SK-N-SH treated with all-trans-retinoic acid at 6 μM for 48 hours (cell line): ENCODE data around the gene SLC34A2.
"Not testable (repeated sequence)": the region's sequence is repeated elsewhere in the genome, so short reads cannot be mapped to it uniquely, and the experiment has no call there.

ENCODE experiments used
- ATAC-seq: fragments of 200-7000 bp; cut with Tn5 transposase; 3 replicates; pipeline ENCODE4 v1.9.1; 2020; ENCODE audit warnings: mild to moderate bottlenecking, moderate library complexity
- BACH2 ChIP-seq: fragments of 250-450 bp; sonication (Bioruptor Pico); IDR thresholded peaks from 2 replicates; pipeline ENCODE4 v1.9.0; 2021; ENCODE audit warnings: mild to moderate bottlenecking, borderline replicate concordance
- CSDC2 ChIP-seq: fragments of 250-450 bp; sonication (Bioruptor Pico); IDR thresholded peaks from 2 replicates; pipeline ENCODE4 v1.5.0; 2020; ENCODE audit warnings: mild to moderate bottlenecking, moderate library complexity
- ESRRG ChIP-seq: fragments of 250-450 bp; sonication (Bioruptor Pico); IDR thresholded peaks from 2 replicates; pipeline ENCODE4 v1.6.1; 2021; ENCODE audit warnings: mild to moderate bottlenecking
- GLIS3 ChIP-seq: fragments of 250-450 bp; sonication (Bioruptor Pico); IDR thresholded peaks from 2 replicates; pipeline ENCODE4 v1.5.0; 2020; ENCODE audit warnings: mild to moderate bottlenecking, moderate library complexity
- ISL1 ChIP-seq: fragments of 250-450 bp; sonication (Bioruptor Pico); IDR thresholded peaks from 2 replicates; pipeline ENCODE4 v2.1.2; 2022; ENCODE audit warnings: mild to moderate bottlenecking, moderate library complexity
- OSR1 ChIP-seq: fragments of 250-450 bp; sonication (Bioruptor Pico); IDR thresholded peaks from 2 replicates; pipeline ENCODE4 v1.8.0; 2022; ENCODE audit warnings: moderate library complexity, mild to moderate bottlenecking, inconsistent platforms
- PPARA ChIP-seq: fragments of 250-450 bp; sonication (Bioruptor Pico); IDR thresholded peaks from 2 replicates; pipeline ENCODE4 v1.5.0; 2020; ENCODE audit warnings: mild to moderate bottlenecking, borderline replicate concordance
- SNAI2 ChIP-seq: fragments of 250-450 bp; sonication (Bioruptor Pico); IDR thresholded peaks from 2 replicates; pipeline ENCODE4 v1.5.0; 2020; ENCODE audit warnings: mild to moderate bottlenecking, moderate library complexity
- TCF4 ChIP-seq: fragments of 250-450 bp; sonication (Bioruptor Pico); IDR thresholded peaks from 2 replicates; pipeline ENCODE4 v1.8.0; 2021; ENCODE audit warnings: mild to moderate bottlenecking, moderate library complexity, borderline replicate concordance
- TOX ChIP-seq: fragments of 250-450 bp; sonication (Bioruptor Pico); IDR thresholded peaks from 2 replicates; pipeline ENCODE4 v1.8.0; 2021; ENCODE audit warnings: mild to moderate bottlenecking, moderate library complexity, borderline replicate concordance
- ZC3H10 ChIP-seq: fragments of 250-450 bp; sonication (Bioruptor Pico); IDR thresholded peaks from 2 replicates; pipeline ENCODE4 v1.5.1; 2021; ENCODE audit warnings: mild to moderate bottlenecking, moderate library complexity
- ZFP3 ChIP-seq: fragments of 250-450 bp; sonication (Bioruptor Pico); IDR thresholded peaks from 2 replicates; pipeline ENCODE4 v1.5.0; 2020; ENCODE audit warnings: mild to moderate bottlenecking, moderate library complexity
- ZFP30 ChIP-seq: fragments of 450-650 bp; formaldehyde crosslinking; IDR thresholded peaks from 2 replicates; pipeline ENCODE4 v1.5.0; 2022; ENCODE audit warnings: mild to moderate bottlenecking, moderate library complexity
- ZNF565 ChIP-seq: fragments of 450-650 bp; formaldehyde crosslinking; conservative IDR thresholded peaks from 2 replicates; pipeline ENCODE4 v1.5.0; 2020; ENCODE audit warnings: low read depth, mild to moderate bottlenecking, moderate library complexity
- ZNF70 ChIP-seq: fragments of 450-650 bp; formaldehyde crosslinking; IDR thresholded peaks from 2 replicates; pipeline ENCODE4 v1.5.0; 2020; ENCODE audit warnings: mild to moderate bottlenecking, moderate library complexity
- ZNF8 ChIP-seq: fragments of 450-650 bp; formaldehyde crosslinking; IDR thresholded peaks from 2 replicates; pipeline ENCODE4 v1.5.0; 2020; ENCODE audit warnings: mild to moderate bottlenecking, moderate library complexity
- TF ChIP-seq, protein P1 (sequence below): fragments of 250-450 bp; sonication (Bioruptor Pico); IDR thresholded peaks from 2 replicates; pipeline ENCODE4 v1.5.1; 2020; ENCODE audit warnings: low read depth, mild to moderate bottlenecking, moderate library complexity
- TF ChIP-seq, protein P2 (sequence below): fragments of 250-450 bp; sonication (Bioruptor Pico); IDR thresholded peaks from 2 replicates; pipeline ENCODE4 v1.5.0; 2020; ENCODE audit warnings: mild to moderate bottlenecking, moderate library complexity
- TF ChIP-seq, protein P3 (sequence below): fragments of 250-450 bp; sonication (Bioruptor Pico); IDR thresholded peaks from 2 replicates; pipeline ENCODE4 v1.8.0; 2020; ENCODE audit warnings: mild to moderate bottlenecking, moderate library complexity, borderline replicate concordance
- TF ChIP-seq, protein P4 (sequence below): fragments of 250-450 bp; sonication (Bioruptor Pico); IDR thresholded peaks from 2 replicates; pipeline ENCODE4 v1.8.0; 2021; ENCODE audit warnings: low read depth, mild to moderate bottlenecking, moderate library complexity, borderline replicate concordance
- TF ChIP-seq, protein P5 (sequence below): fragments of 250-450 bp; sonication (Bioruptor Pico); IDR thresholded peaks from 2 replicates; pipeline ENCODE4 v1.5.1; 2021; ENCODE audit warnings: mild to moderate bottlenecking, moderate library complexity

SLC34A2 gene

DNA sequence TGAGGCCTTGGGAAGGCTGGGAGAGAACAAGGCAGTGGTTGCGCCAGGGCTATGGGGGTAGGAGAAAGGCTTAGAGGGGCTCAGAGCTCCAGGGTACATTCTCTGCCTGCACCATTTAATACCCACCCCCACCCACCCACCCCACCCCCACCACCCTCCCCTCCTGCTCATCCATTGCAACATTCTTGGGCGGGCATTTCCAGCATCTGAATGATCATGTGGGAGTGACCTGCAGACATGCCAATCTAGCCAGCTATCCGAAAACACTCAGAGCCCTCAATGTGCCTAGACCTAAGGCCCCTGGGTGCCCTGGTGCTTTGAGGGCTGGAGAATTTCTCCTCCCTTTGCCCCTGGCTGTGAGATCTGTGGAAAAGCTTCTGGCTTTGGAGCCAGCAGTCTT lies 3.1 kb downstream of the SLC34A2 start:
- no peak for ATAC-seq
- TF ChIP-seq ISL1 (CRISPR knock-in tag): no peak
- TF ChIP-seq, all 23 proteins: peak for 0

DNA sequence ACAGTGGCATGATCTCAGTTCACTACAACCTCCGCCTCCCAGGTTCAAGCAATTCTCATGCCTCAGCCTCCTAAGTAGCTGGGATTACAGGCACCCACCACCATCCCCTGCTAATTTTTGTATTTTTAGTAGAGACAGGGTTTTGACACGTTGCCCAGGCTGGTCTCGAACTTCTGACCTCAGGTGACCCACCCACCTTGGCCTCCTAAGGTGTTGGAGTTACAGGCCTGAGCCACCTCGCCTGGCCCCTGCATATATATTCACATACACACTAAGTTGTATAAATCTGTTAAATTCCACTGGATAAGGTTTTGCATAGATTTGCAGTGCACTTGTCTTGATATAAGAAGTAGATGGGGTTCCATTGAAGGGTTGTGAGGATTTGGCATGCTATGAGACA lies 5.8 kb downstream of the SLC34A2 start:
- ATAC-seq: not testable (repeated sequence)

DNA sequence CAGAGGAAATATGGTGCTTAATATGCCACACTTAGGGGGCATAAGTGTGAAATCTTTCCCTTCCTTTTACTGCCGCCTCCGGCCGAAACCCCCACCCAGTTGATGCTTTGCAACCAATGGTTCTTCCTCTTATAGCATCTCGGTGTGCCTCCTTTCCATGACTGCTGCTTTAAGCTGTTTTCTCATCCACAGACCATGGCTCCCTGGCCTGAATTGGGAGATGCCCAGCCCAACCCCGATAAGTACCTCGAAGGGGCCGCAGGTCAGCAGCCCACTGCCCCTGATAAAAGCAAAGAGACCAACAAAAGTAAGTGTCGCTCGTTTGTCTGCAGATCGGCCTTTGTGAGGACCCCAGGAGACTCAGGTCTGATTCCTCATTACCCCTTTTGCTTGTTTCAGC lies 6.7 kb downstream of the SLC34A2 start:
- no peak for TF ChIP-seq ISL1 (CRISPR knock-in tag)
- TF ChIP-seq OSR1: no peak
- TF ChIP-seq, protein P1, sequence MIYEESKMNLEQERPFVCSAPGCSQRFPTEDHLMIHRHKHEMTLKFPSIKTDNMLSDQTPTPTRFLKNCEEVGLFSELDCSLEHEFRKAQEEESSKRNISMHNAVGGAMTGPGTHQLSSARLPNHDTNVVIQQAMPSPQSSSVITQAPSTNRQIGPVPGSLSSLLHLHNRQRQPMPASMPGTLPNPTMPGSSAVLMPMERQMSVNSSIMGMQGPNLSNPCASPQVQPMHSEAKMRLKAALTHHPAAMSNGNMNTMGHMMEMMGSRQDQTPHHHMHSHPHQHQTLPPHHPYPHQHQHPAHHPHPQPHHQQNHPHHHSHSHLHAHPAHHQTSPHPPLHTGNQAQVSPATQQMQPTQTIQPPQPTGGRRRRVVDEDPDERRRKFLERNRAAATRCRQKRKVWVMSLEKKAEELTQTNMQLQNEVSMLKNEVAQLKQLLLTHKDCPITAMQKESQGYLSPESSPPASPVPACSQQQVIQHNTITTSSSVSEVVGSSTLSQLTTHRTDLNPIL: no peak
- no peak for TF ChIP-seq ESRRG
- TF ChIP-seq TOX (CRISPR knock-in tag): no peak
- TF ChIP-seq, protein P2, sequence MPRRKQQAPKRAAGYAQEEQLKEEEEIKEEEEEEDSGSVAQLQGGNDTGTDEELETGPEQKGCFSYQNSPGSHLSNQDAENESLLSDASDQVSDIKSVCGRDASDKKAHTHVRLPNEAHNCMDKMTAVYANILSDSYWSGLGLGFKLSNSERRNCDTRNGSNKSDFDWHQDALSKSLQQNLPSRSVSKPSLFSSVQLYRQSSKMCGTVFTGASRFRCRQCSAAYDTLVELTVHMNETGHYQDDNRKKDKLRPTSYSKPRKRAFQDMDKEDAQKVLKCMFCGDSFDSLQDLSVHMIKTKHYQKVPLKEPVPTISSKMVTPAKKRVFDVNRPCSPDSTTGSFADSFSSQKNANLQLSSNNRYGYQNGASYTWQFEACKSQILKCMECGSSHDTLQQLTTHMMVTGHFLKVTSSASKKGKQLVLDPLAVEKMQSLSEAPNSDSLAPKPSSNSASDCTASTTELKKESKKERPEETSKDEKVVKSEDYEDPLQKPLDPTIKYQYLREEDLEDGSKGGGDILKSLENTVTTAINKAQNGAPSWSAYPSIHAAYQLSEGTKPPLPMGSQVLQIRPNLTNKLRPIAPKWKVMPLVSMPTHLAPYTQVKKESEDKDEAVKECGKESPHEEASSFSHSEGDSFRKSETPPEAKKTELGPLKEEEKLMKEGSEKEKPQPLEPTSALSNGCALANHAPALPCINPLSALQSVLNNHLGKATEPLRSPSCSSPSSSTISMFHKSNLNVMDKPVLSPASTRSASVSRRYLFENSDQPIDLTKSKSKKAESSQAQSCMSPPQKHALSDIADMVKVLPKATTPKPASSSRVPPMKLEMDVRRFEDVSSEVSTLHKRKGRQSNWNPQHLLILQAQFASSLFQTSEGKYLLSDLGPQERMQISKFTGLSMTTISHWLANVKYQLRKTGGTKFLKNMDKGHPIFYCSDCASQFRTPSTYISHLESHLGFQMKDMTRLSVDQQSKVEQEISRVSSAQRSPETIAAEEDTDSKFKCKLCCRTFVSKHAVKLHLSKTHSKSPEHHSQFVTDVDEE (CRISPR knock-in tag): no peak
- no peak for TF ChIP-seq CSDC2 (CRISPR knock-in tag)
- no peak for TF ChIP-seq ZNF8 (CRISPR knock-in tag)
- TF ChIP-seq, protein P3, sequence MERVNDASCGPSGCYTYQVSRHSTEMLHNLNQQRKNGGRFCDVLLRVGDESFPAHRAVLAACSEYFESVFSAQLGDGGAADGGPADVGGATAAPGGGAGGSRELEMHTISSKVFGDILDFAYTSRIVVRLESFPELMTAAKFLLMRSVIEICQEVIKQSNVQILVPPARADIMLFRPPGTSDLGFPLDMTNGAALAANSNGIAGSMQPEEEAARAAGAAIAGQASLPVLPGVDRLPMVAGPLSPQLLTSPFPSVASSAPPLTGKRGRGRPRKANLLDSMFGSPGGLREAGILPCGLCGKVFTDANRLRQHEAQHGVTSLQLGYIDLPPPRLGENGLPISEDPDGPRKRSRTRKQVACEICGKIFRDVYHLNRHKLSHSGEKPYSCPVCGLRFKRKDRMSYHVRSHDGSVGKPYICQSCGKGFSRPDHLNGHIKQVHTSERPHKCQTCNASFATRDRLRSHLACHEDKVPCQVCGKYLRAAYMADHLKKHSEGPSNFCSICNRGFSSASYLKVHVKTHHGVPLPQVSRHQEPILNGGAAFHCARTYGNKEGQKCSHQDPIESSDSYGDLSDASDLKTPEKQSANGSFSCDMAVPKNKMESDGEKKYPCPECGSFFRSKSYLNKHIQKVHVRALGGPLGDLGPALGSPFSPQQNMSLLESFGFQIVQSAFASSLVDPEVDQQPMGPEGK (CRISPR knock-in tag): no peak
- no peak for TF ChIP-seq ZNF565 (CRISPR knock-in tag)
- ATAC-seq: no peak

DNA sequence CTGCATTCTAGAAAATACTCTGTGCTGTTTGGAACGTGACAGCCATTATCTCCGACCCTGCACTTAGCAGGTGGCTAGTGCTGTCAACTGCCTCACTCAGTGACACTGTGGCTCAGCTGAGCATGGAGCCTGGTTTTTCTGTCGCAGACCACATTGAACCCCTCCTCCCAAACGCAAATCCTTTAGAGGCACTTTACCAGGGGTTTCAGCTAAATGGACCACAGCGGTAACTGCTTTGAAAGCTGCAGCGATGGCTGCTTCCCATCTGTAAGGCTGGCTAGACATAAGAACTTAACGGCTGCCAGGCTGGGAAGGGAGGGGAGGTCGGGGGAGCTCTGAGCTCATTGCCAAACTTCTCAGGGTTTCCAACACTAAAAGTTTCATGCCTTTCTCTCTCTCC lies 8.1 kb downstream of the SLC34A2 start:
- no peak for TF ChIP-seq TCF4 (CRISPR knock-in tag)
- TF ChIP-seq ESRRG: no peak
- TF ChIP-seq ZNF70: no peak
- TF ChIP-seq GLIS3 (CRISPR knock-in tag): no peak
- TF ChIP-seq ZFP30 (CRISPR knock-in tag): no peak
- TF ChIP-seq, all 23 proteins: peak for 0
- ATAC-seq: no peak

DNA sequence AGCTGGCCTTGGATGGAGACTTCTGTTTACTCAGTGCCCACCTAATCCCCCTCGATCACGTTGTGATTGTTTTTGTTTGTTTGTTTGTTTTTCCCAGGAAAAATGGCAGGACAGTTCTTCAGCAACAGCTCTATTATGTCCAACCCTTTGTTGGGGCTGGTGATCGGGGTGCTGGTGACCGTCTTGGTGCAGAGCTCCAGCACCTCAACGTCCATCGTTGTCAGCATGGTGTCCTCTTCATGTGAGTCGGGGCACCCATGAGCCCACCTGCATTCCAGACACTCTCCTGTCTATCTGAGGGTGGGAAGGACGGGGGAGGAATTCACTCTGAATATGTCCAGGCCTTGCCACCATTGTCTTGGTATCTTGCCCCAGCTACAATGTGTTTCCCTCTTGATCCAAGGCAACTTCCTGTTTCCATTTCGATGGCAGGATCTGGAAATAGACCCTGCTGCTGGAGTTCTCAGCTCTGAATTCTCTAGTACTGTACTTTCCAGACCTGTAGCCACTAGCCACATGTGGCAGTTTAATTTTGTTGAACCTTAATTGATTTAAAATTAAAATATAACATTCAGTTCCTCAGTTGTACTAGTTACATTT lies 10.5 kb downstream of the SLC34A2 start:
- ATAC-seq: no peak
- TF ChIP-seq ISL1 (CRISPR knock-in tag) (no peak), ZNF70 (no peak), ZFP3 (CRISPR knock-in tag) (no peak), PPARA (CRISPR knock-in tag) (no peak), ESRRG (no peak), TOX (CRISPR knock-in tag) (no peak), ZNF8 (CRISPR knock-in tag) (no peak), ZC3H10 (CRISPR knock-in tag) (no peak), SNAI2 (CRISPR knock-in tag) (no peak), TCF4 (CRISPR knock-in tag) (no peak), GLIS3 (CRISPR knock-in tag) (no peak), BACH2 (CRISPR knock-in tag) (no peak), OSR1 (no peak)
- TF ChIP-seq, protein P4, sequence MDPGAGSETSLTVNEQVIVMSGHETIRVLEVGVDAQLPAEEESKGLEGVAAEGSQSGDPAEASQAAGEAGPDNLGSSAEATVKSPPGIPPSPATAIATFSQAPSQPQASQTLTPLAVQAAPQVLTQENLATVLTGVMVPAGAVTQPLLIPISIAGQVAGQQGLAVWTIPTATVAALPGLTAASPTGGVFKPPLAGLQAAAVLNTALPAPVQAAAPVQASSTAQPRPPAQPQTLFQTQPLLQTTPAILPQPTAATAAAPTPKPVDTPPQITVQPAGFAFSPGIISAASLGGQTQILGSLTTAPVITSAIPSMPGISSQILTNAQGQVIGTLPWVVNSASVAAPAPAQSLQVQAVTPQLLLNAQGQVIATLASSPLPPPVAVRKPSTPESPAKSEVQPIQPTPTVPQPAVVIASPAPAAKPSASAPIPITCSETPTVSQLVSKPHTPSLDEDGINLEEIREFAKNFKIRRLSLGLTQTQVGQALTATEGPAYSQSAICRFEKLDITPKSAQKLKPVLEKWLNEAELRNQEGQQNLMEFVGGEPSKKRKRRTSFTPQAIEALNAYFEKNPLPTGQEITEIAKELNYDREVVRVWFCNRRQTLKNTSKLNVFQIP: no peak
- TF ChIP-seq, protein P2 (CRISPR knock-in tag): no peak
- TF ChIP-seq, protein P5, sequence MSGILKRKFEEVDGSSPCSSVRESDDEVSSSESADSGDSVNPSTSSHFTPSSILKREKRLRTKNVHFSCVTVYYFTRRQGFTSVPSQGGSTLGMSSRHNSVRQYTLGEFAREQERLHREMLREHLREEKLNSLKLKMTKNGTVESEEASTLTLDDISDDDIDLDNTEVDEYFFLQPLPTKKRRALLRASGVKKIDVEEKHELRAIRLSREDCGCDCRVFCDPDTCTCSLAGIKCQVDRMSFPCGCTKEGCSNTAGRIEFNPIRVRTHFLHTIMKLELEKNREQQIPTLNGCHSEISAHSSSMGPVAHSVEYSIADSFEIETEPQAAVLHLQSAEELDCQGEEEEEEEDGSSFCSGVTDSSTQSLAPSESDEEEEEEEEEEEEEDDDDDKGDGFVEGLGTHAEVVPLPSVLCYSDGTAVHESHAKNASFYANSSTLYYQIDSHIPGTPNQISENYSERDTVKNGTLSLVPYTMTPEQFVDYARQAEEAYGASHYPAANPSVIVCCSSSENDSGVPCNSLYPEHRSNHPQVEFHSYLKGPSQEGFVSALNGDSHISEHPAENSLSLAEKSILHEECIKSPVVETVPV (CRISPR knock-in tag): no peak
